22Rv1 (cell line): ENCODE results near the gene E2F8.

Source experiments
- CTCF ChIP-seq: fragments of 450-650 bp; IDR thresholded peaks from 2 replicates; pipeline ENCODE4 v1.5.1; 2017; ENCODE audit warnings: mild to moderate bottlenecking
- ZFX ChIP-seq: fragments of 450-650 bp; IDR thresholded peaks from 2 replicates; pipeline ENCODE4 v1.6.1; 2017; ENCODE audit warnings: antibody characterized with exemption, borderline replicate concordance

GRCh38 chr11:19225581-19225980, 15.2 kb downstream of the E2F8 start:
- TF ChIP-seq CTCF (no peak), ZFX (no peak)
